GM18517 (cell line): ENCODE results near the gene NRBP1.
"Not testable (repeated sequence)": the region's sequence is repeated elsewhere in the genome, so short reads cannot be mapped to it uniquely, and the experiment has no call there.

ENCODE experiments used
- ATAC-seq: cut with Tn5 transposase; IDR thresholded peaks from one replicate; pipeline ENCODE4 v1.9.1; 2021; ENCODE audit warnings: mild to moderate bottlenecking, moderate library complexity; ENCODE audit not compliant: unreplicated experiment

NRBP1 gene

GRCh38 chr2:27421660-27422250, 6.7 kb upstream of the NRBP1 start:
- ATAC-seq, result no peak

- ATAC-seq, result no peak
These were observed 5.5 kb upstream of the NRBP1 start for GRCh38 chr2:27422958-27423357.

GRCh38 chr2:27425039-27425438, 3.4 kb upstream of the NRBP1 start:
- ATAC-seq, result not testable (repeated sequence)

- no peak for ATAC-seq
These were observed 593 bp upstream of the NRBP1 start for GRCh38 chr2:27427863-27428212.

- peak; percentile 47 for ATAC-seq
These were observed 629 bp downstream of the NRBP1 start for GRCh38 chr2:27428978-27429541.

- ATAC-seq, result no peak
These were observed 3.0 kb downstream of the NRBP1 start for GRCh38 chr2:27431395-27431794.

GRCh38 chr2:27435628-27436027, 7.2 kb downstream of the NRBP1 start:
- no peak for ATAC-seq

- ATAC-seq, result no peak
These were observed 12.9 kb downstream of the NRBP1 start for GRCh38 chr2:27441226-27441926.

GRCh38 chr2:27441958-27442919, 13.8 kb downstream of the NRBP1 start, which contains the start of gene KRTCAP3:
Gene KRTCAP3, plus strand, starts transcription at chr2:27442381. Its CDS starts 32 bp downstream, at chr2:27442413.
- ATAC-seq, result no peak

GRCh38 chr2:27442920-27443282, 14.5 kb downstream of the NRBP1 start:
- ATAC-seq, result no peak

- no peak for ATAC-seq
These were observed 16.7 kb downstream of the NRBP1 start for GRCh38 chr2:27445155-27445554.

GRCh38 chr2:27445615-27446014, 17.2 kb downstream of the NRBP1 start:
- ATAC-seq, result no peak

GRCh38 chr2:27446057-27446456, 17.6 kb downstream of the NRBP1 start:
- ATAC-seq, result no peak

- ATAC-seq, result no peak
These were observed 19.9 kb downstream of the NRBP1 start for GRCh38 chr2:27448381-27448780.

GRCh38 chr2:27451095-27451494, 22.7 kb downstream of the NRBP1 start:
- no peak for ATAC-seq

GRCh38 chr2:27453968-27454367, 25.5 kb downstream of the NRBP1 start:
- ATAC-seq, result no peak

GRCh38 chr2:27461118-27461517, 32.7 kb downstream of the NRBP1 start:
- ATAC-seq, result no peak

GRCh38 chr2:27464443-27464842, 36.0 kb downstream of the NRBP1 start:
- no peak for ATAC-seq

- ATAC-seq, result no peak
These were observed 43.5 kb downstream of the NRBP1 start for GRCh38 chr2:27471961-27472360.

- ATAC-seq, result no peak
These were observed 57.1 kb downstream of the NRBP1 start for GRCh38 chr2:27485496-27485895.

GRCh38 chr2:27489118-27489497, 60.7 kb downstream of the NRBP1 start:
- no peak for ATAC-seq
